Liver (tissue), 3 donors: ENCODE measurements around the gene DSTN.

Experiments used
- HNF4G ChIP-seq: IDR thresholded peaks from 2 replicates; pipeline ENCODE4 v1.6.1; 2016; ENCODE audit warnings: antibody characterized with exemption
- JUND ChIP-seq, 2 donors: IDR thresholded peaks; 2 replicates each; pipeline ENCODE4 v1.6.1; 2016; ENCODE audit warnings: antibody characterized with exemption in 2 of 2
- NR2F2 ChIP-seq: IDR thresholded peaks from 2 replicates; pipeline ENCODE4 v1.6.1; 2016; ENCODE audit warnings: antibody characterized with exemption
- RAD21 ChIP-seq, 2 donors: IDR thresholded peaks; 2 replicates each; pipeline ENCODE4 v1.6.1; 2016; ENCODE audit warnings: antibody characterized with exemption in 2 of 2, mild to moderate bottlenecking in 2 of 2
- SP1 ChIP-seq: IDR thresholded peaks from 2 replicates; pipeline ENCODE4 v1.6.1; 2018; ENCODE audit warnings: antibody characterized with exemption, mild to moderate bottlenecking
- YY1 ChIP-seq: IDR thresholded peaks from 2 replicates; pipeline ENCODE4 v1.6.1; 2016; ENCODE audit warnings: antibody characterized with exemption, mild to moderate bottlenecking
- TF ChIP-seq, protein P1 (sequence below): fragments of 150-350 bp; IDR thresholded peaks from 2 replicates; pipeline ENCODE4 v1.5.1; 2017; ENCODE audit warnings: improper control_type of control experiment, low read depth, low read length; ENCODE audit not compliant: missing input control
- TF ChIP-seq, protein P2 (sequence below): IDR thresholded peaks from 2 replicates; pipeline ENCODE4 v1.6.1; 2016; ENCODE audit warnings: antibody characterized with exemption
- TF ChIP-seq, protein P3 (sequence below): IDR thresholded peaks from 2 replicates; pipeline ENCODE4 v1.6.1; 2016; ENCODE audit warnings: antibody characterized with exemption
- TF ChIP-seq, protein P4 (sequence below): IDR thresholded peaks from 2 replicates; pipeline ENCODE4 v1.6.1; 2016; ENCODE audit warnings: antibody characterized with exemption, mild to moderate bottlenecking
- donor health status: healthy.
- donor health status: healthy.

DNA sequence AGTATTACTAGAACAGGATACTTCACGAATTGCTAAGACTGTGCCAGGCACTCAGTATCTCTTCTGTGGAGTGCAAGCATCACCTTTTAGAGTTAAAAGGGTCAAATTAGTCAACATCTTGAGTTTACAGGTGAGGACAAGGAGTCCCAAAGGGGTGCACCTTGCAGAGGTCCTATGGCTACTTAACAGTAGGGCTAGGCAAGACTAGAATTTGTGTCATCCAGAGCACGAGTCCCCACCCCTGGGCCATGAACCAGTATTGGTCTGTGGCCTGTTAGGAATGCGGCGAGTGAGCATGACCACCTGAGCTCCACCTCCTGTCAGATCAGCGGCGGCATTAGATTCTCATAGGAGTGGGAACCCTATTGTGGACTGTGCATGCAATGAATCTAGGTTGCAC, 10.5 kb upstream of the DSTN start:
- TF ChIP-seq, protein P1, sequence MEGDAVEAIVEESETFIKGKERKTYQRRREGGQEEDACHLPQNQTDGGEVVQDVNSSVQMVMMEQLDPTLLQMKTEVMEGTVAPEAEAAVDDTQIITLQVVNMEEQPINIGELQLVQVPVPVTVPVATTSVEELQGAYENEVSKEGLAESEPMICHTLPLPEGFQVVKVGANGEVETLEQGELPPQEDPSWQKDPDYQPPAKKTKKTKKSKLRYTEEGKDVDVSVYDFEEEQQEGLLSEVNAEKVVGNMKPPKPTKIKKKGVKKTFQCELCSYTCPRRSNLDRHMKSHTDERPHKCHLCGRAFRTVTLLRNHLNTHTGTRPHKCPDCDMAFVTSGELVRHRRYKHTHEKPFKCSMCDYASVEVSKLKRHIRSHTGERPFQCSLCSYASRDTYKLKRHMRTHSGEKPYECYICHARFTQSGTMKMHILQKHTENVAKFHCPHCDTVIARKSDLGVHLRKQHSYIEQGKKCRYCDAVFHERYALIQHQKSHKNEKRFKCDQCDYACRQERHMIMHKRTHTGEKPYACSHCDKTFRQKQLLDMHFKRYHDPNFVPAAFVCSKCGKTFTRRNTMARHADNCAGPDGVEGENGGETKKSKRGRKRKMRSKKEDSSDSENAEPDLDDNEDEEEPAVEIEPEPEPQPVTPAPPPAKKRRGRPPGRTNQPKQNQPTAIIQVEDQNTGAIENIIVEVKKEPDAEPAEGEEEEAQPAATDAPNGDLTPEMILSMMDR: no peak
- TF ChIP-seq NR2F2 (no peak), JUND (IDR thresholded peaks at IDR 0.05) (no peak), RAD21 (IDR thresholded peaks at IDR 0.05) (no peak), YY1 (no peak), HNF4G (no peak), SP1 (no peak)
- TF ChIP-seq, protein P2, sequence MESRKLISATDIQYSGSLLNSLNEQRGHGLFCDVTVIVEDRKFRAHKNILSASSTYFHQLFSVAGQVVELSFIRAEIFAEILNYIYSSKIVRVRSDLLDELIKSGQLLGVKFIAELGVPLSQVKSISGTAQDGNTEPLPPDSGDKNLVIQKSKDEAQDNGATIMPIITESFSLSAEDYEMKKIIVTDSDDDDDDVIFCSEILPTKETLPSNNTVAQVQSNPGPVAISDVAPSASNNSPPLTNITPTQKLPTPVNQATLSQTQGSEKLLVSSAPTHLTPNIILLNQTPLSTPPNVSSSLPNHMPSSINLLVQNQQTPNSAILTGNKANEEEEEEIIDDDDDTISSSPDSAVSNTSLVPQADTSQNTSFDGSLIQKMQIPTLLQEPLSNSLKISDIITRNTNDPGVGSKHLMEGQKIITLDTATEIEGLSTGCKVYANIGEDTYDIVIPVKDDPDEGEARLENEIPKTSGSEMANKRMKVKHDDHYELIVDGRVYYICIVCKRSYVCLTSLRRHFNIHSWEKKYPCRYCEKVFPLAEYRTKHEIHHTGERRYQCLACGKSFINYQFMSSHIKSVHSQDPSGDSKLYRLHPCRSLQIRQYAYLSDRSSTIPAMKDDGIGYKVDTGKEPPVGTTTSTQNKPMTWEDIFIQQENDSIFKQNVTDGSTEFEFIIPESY: no peak
- TF ChIP-seq, protein P3, sequence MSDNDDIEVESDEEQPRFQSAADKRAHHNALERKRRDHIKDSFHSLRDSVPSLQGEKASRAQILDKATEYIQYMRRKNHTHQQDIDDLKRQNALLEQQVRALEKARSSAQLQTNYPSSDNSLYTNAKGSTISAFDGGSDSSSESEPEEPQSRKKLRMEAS: no peak
- TF ChIP-seq, protein P4, sequence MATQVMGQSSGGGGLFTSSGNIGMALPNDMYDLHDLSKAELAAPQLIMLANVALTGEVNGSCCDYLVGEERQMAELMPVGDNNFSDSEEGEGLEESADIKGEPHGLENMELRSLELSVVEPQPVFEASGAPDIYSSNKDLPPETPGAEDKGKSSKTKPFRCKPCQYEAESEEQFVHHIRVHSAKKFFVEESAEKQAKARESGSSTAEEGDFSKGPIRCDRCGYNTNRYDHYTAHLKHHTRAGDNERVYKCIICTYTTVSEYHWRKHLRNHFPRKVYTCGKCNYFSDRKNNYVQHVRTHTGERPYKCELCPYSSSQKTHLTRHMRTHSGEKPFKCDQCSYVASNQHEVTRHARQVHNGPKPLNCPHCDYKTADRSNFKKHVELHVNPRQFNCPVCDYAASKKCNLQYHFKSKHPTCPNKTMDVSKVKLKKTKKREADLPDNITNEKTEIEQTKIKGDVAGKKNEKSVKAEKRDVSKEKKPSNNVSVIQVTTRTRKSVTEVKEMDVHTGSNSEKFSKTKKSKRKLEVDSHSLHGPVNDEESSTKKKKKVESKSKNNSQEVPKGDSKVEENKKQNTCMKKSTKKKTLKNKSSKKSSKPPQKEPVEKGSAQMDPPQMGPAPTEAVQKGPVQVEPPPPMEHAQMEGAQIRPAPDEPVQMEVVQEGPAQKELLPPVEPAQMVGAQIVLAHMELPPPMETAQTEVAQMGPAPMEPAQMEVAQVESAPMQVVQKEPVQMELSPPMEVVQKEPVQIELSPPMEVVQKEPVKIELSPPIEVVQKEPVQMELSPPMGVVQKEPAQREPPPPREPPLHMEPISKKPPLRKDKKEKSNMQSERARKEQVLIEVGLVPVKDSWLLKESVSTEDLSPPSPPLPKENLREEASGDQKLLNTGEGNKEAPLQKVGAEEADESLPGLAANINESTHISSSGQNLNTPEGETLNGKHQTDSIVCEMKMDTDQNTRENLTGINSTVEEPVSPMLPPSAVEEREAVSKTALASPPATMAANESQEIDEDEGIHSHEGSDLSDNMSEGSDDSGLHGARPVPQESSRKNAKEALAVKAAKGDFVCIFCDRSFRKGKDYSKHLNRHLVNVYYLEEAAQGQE: no peak
